ENCODE measurements around the gene RBFOX1.
"Not testable (repeated sequence)": the region's sequence is repeated elsewhere in the genome, so short reads cannot be mapped to it uniquely, and the experiment has no call there.

Gene RBFOX1

GRCh38 chr16:7482596-7483290, 150.1 kb downstream of the RBFOX1 start:
- no peak for DNase-seq

GRCh38 chr16:7487574-7488323, 155.1 kb downstream of the RBFOX1 start:
- no peak for DNase-seq

GRCh38 chr16:7492122-7492521, 159.5 kb downstream of the RBFOX1 start:
- no peak for DNase-seq

- DNase-seq: no peak
These were observed 160.5 kb downstream of the RBFOX1 start for GRCh38 chr16:7493133-7493532.

GRCh38 chr16:7497691-7498090, 165.0 kb downstream of the RBFOX1 start:
- no peak for DNase-seq

GRCh38 chr16:7501868-7502267, 169.2 kb downstream of the RBFOX1 start:
- no peak for DNase-seq

- not testable (repeated sequence) for DNase-seq
These were observed 170.0 kb downstream of the RBFOX1 start for GRCh38 chr16:7502591-7503157.

GRCh38 chr16:7503666-7504065, 171.0 kb downstream of the RBFOX1 start:
- DNase-seq: no peak

- no peak for DNase-seq
These were observed 172.2 kb downstream of the RBFOX1 start for GRCh38 chr16:7504844-7505243.

- DNase-seq: no peak
These were observed 172.8 kb downstream of the RBFOX1 start for GRCh38 chr16:7505495-7505894.

- no peak for DNase-seq
These were observed 173.7 kb downstream of the RBFOX1 start for GRCh38 chr16:7506363-7506762.

- no peak for DNase-seq
These were observed 176.0 kb downstream of the RBFOX1 start for GRCh38 chr16:7508656-7509055.

GRCh38 chr16:7509963-7510601, 177.4 kb downstream of the RBFOX1 start:
- no peak for DNase-seq

GRCh38 chr16:7511549-7512260, 179.1 kb downstream of the RBFOX1 start:
- DNase-seq: no peak

- no peak for DNase-seq
These were observed 179.9 kb downstream of the RBFOX1 start for GRCh38 chr16:7512503-7512902.

GRCh38 chr16:7513429-7513828, 180.8 kb downstream of the RBFOX1 start:
- DNase-seq: no peak

GRCh38 chr16:7515543-7515942, 182.9 kb downstream of the RBFOX1 start:
- DNase-seq: no peak

GRCh38 chr16:7517496-7517895, 184.9 kb downstream of the RBFOX1 start:
- no peak for DNase-seq

- DNase-seq: no peak
These were observed 185.5 kb downstream of the RBFOX1 start for GRCh38 chr16:7518158-7518557.

GRCh38 chr16:7521834-7522233, 189.2 kb downstream of the RBFOX1 start:
- DNase-seq: no peak

- no peak for DNase-seq
These were observed 191.8 kb downstream of the RBFOX1 start for GRCh38 chr16:7524419-7524818.

GRCh38 chr16:7526736-7527135, 194.1 kb downstream of the RBFOX1 start:
- no peak for DNase-seq

- DNase-seq: no peak
These were observed 199.9 kb downstream of the RBFOX1 start for GRCh38 chr16:7532534-7532933.
